ENCODE measurements around the gene GNG14. TPM values are rescaled to one million over a fixed set of nuclear protein-coding genes. Genes with fewer than 3 reads are reported as not detected.
"Not testable (repeated sequence)": the region's sequence is repeated elsewhere in the genome, so short reads cannot be mapped to it uniquely, and the experiment has no call there.

The GNG14 gene
- polyA plus RNA-seq, 4 donors, result not detected

DNA sequence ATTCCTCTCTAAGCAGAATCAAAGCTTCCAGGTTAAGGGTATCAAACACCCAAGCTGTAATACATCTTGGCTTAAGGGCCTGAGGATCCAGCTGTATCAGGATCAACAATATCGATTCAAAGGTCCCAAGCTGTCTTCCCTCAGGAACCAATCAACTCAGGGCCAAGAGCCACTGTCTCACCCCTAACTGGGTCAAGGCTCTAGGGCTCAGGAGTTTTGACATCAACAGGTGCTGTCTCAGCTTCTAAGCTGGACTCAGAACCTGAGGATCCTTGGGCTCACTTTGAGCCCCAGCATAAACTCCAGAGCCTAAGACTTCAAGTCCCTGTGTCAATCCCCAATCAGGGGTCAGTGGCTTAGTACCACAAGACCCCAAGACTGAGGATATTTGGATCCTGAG, 7.7 kb downstream of the GNG14 start:
- WGBS, 3 donors, result 35 to 64% (median 56%) methylated on average over 1 of the region's 1 CpG
- H3K27ac ChIP-seq (ENCODE audit: low read depth in 1 of 3, low read length in 2 of 3), result no peak overlapping the region

DNA sequence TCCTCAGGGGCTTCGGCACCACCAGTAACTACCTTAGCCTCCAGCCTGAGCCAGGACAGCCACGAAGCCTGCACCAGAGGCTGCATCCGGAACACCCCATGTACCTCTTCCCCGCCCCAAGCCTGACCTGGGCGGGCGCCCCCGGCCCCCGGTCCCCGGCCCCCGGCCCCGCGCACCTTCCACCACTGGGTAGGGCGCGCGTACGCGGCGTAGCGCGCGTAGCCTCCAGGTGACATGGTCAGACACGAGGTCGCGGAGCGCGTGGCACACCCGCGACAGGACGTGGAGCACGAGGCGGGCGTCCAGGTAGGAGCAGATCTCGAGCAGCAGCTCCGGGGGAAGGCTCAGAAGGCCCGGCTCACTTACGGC, 8.2 kb downstream of the GNG14 start:
- Histone ChIP-seq H3K4me1 (ENCODE audit: control insufficient read depth in 3 of 3, insufficient read depth in 2 of 3, low read depth in 1 of 3, low read length in 2 of 3) (peaks cover 0 to 4% (median 3%) of the 10 kb centered on the region in 3 donors), H3K9me3 (ENCODE audit: control insufficient read depth in 2 of 2, insufficient read depth in 1 of 2, low read depth in 1 of 2, low read length in 1 of 2) (no peaks in the 10 kb centered on the region), H3K36me3 (ENCODE audit: control insufficient read depth in 3 of 3, insufficient read depth in 2 of 3, low read depth in 1 of 3, low read length in 3 of 3) (peaks cover 0 to 47% (median 2%) of the 10 kb centered on the region in 3 donors), H3K27me3 (ENCODE audit: control insufficient read depth in 3 of 3, insufficient read depth in 3 of 3, low read length in 3 of 3) (no peaks in the 10 kb centered on the region), H3K4me3 (ENCODE audit: low read depth in 1 of 3, low read length in 3 of 3) (peak overlapping the region; percentile 60 to 97 (median 74)), H3K27ac (ENCODE audit: low read depth in 1 of 3, low read length in 2 of 3) (peak overlapping the region in 1 of 3 donors; percentile 95)
- WGBS, 3 donors, result 3 to 4% (median 4%) methylated on average over 25 to 36 of the region's 36 CpGs
- DNase-seq, result no peak
- no peak for FAIRE-seq

More for the DNA sequence above, 7.7 kb downstream of the GNG14 start:
- H3K36me3 ChIP-seq (ENCODE audit: control insufficient read depth in 3 of 3, insufficient read depth in 2 of 3, low read depth in 1 of 3, low read length in 3 of 3), result peaks cover 0 to 43% (median 0%) of the 10 kb centered on the region in 3 donors
- DNase-seq, result no peak
- no peaks in the 10 kb centered on the region for H3K27me3 ChIP-seq (ENCODE audit: control insufficient read depth in 3 of 3, insufficient read depth in 3 of 3, low read length in 3 of 3)
- H3K4me1 ChIP-seq (ENCODE audit: control insufficient read depth in 3 of 3, insufficient read depth in 2 of 3, low read depth in 1 of 3, low read length in 2 of 3), result peaks cover 0 to 4% (median 3%) of the 10 kb centered on the region in 3 donors
- no peak for FAIRE-seq
- no peaks in the 10 kb centered on the region for H3K9me3 ChIP-seq (ENCODE audit: control insufficient read depth in 2 of 2, insufficient read depth in 1 of 2, low read depth in 1 of 2, low read length in 1 of 2)
- H3K4me3 ChIP-seq (ENCODE audit: low read depth in 1 of 3, low read length in 3 of 3), result peak overlapping the region in 1 of 3 donors; percentile 97

DNA sequence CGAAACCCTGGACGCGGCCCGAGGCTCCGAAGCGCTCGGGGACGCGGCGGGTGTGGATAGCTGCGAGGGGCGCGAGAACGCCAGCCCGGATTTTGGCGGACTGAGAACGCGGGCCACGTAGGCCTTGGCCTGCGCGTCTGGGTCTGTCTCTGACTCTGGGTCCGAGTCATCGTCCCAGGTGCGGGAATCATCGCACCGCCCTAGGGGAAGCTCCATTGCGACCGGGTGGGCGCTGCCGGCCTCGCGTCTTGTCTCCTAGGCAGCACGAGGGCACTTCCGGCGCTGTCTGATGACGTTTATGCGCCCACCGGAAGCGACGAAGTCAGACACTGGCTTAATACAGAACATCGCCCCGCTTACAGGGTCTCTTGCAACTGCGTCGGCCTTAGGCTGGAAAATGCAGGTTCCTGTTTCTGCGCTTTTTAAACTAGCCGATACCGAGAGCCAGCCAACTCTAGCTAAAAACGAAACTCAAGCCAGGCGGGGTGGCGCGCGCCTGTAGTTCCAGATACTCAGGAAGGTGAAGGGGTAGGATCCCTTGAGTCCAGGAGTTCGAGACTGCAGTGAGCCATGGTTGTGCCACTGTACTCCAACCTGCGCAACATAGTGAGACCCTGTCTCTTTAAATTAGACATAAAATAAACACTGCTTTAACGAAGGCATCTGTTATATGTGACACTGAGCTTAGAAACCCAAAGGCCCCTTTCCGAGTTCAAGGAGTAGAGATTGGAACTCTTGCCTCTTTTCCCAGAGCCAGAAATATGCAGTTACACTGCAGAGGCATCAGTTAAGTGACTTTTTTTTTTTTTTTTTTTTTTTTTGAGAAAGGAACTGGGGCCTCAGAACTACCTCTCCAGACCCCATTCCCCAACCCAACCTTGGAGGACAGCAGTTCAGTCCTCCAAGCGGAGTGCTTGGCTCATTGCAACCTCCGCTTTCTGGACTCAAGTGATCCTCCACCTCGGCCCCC, 8.9 kb downstream of the GNG14 start, which contains the start of gene FBXW9:
Gene FBXW9 (minus strand): TSS at position 266 of the 970 bp plus-strand sequence. CDS start 50 bp downstream, at position 216.
- H3K4me1 ChIP-seq (ENCODE audit: control insufficient read depth in 3 of 3, insufficient read depth in 2 of 3, low read depth in 1 of 3, low read length in 2 of 3), result peaks cover 0 to 4% (median 3%) of the 10 kb centered on the region in 3 donors
- H3K27ac ChIP-seq (ENCODE audit: low read depth in 1 of 3, low read length in 2 of 3), result peak within 1 kb of the TSS; percentile 74 to 95 (median 90)
- H3K27me3 ChIP-seq (ENCODE audit: control insufficient read depth in 3 of 3, insufficient read depth in 3 of 3, low read length in 3 of 3), result no peaks in the 10 kb centered on the region
- H3K4me3 ChIP-seq (ENCODE audit: low read depth in 1 of 3, low read length in 3 of 3), result peak within 1 kb of the TSS; percentile 60 to 97 (median 74)
- 5 to 6% (median 6%) methylated on average over 59 of the region's 59 CpGs for WGBS, 3 donors
- H3K36me3 ChIP-seq (ENCODE audit: control insufficient read depth in 3 of 3, insufficient read depth in 2 of 3, low read depth in 1 of 3, low read length in 3 of 3), result peaks cover 0 to 47% (median 7%) of the 10 kb centered on the region in 3 donors
- no peaks in the 10 kb centered on the region for H3K9me3 ChIP-seq (ENCODE audit: control insufficient read depth in 2 of 2, insufficient read depth in 1 of 2, low read depth in 1 of 2, low read length in 1 of 2)
- FAIRE-seq (no peak), DNase-seq (peak; percentile 90 to 97)

DNA sequence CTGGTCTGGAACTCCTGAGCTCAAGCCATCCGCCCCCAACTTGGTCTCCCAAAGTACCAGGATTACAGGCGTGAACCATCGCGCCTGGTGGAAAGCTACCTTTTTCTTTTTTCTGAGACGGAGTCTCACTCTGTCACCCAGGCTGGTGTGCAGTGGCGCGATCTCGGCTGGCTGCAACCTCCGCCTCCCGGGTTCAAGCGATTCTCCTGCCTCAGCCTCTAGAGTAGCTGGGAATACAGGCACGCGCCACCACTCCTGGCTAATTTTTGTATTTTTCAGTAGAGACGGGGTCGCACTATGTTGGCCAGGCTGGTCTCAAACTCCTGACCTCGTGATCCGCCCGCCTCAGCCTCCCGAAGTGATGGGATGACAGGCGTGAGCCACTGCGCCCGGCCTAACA, 9.6 kb downstream of the GNG14 start:
- WGBS, 3 donors, result 96 to 98% (median 97%) methylated on average over 19 to 22 of the region's 22 CpGs
- DNase-seq; H3K4me1 ChIP-seq (ENCODE audit: control insufficient read depth in 3 of 3, insufficient read depth in 2 of 3, low read depth in 1 of 3, low read length in 2 of 3); H3K27me3 ChIP-seq (ENCODE audit: control insufficient read depth in 3 of 3, insufficient read depth in 3 of 3, low read length in 3 of 3); FAIRE-seq; H3K9me3 ChIP-seq (ENCODE audit: control insufficient read depth in 2 of 2, insufficient read depth in 1 of 2, low read depth in 1 of 2, low read length in 1 of 2); H3K4me3 ChIP-seq (ENCODE audit: low read depth in 1 of 3, low read length in 3 of 3): not testable (repeated sequence)
- Histone ChIP-seq H3K27ac (ENCODE audit: low read depth in 1 of 3, low read length in 2 of 3) (peak overlapping the region in 1 of 3 donors; percentile 95), H3K36me3 (ENCODE audit: control insufficient read depth in 3 of 3, insufficient read depth in 2 of 3, low read depth in 1 of 3, low read length in 3 of 3) (peaks cover 0 to 52% (median 7%) of the 10 kb centered on the region in 3 donors)

DNA sequence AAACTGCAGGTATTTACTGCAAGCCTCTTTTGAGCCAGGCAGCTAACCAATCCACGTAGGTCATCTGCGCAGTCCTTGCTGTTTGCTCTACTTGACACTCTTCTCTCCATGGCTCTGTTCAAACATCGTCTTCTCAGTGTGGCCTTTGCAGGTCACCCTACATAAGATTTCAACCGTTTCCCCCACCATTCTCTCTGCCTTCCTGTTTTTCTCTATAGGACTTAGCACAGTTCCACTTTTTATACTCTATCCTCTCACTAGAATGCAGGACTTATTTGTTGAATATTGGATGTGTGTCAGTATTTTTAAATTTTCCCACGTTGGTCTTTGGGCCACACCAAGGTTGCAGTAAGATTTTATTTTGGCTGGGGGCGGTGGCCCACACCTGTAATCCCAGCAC, 10.3 kb downstream of the GNG14 start:
- WGBS, 3 donors, result 77 to 85% (median 79%) methylated on average over 6 of the region's 6 CpGs
- DNase-seq (no peak), FAIRE-seq (no peak)
- no peaks in the 10 kb centered on the region for H3K9me3 ChIP-seq (ENCODE audit: control insufficient read depth in 2 of 2, insufficient read depth in 1 of 2, low read depth in 1 of 2, low read length in 1 of 2)
- H3K4me3 ChIP-seq (ENCODE audit: low read depth in 1 of 3, low read length in 3 of 3), result no peak overlapping the region
- no peak overlapping the region for H3K27ac ChIP-seq (ENCODE audit: low read depth in 1 of 3, low read length in 2 of 3)
- peaks cover 0 to 59% (median 10%) of the 10 kb centered on the region in 3 donors for H3K36me3 ChIP-seq (ENCODE audit: control insufficient read depth in 3 of 3, insufficient read depth in 2 of 3, low read depth in 1 of 3, low read length in 3 of 3)
- peaks cover 0 to 4% (median 3%) of the 10 kb centered on the region in 3 donors for H3K4me1 ChIP-seq (ENCODE audit: control insufficient read depth in 3 of 3, insufficient read depth in 2 of 3, low read depth in 1 of 3, low read length in 2 of 3)
- no peaks in the 10 kb centered on the region for H3K27me3 ChIP-seq (ENCODE audit: control insufficient read depth in 3 of 3, insufficient read depth in 3 of 3, low read length in 3 of 3)

DNA sequence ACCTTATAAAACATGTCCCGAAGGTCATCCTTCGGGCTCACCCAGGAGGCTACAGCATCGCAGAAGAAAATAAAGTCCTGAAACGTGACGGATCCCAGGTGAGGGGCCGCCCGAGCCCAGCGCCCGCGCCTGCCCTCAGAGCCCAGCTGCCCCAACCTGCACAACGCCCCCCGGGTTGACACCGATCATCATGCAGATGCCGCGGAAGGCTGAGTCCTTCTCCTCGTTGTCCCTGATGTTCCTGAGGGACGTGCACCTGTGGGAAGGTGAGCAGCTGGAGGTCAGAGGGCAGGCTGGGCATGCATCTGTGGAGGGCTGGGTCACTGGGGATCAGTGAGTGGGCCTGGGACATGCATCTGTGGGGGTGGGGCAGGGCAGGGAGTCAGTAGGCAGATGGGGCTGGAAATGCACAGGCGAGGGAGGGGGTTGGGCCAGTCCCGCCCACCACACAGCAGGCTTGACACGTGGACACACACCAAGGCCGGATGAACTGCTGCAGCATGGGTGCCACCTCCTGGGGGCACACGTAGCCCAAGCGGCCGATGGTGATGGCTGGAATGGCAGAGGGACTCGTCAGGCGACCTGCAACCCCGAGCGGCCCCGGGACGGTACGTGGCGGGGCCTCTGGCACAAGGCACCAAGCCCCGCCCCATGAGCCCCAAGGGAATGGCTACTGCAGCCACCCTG, 13.9 kb downstream of the GNG14 start:
- DNase-seq (no peak), FAIRE-seq (no peak)
- peaks cover 0 to 4% (median 0%) of the 10 kb centered on the region in 3 donors for H3K4me1 ChIP-seq (ENCODE audit: control insufficient read depth in 3 of 3, insufficient read depth in 2 of 3, low read depth in 1 of 3, low read length in 2 of 3)
- H3K4me3 ChIP-seq (ENCODE audit: low read depth in 1 of 3, low read length in 3 of 3), result no peak overlapping the region
- 89 to 92% (median 91%) methylated on average over 21 to 33 of the region's 33 CpGs for WGBS, 3 donors
- no peaks in the 10 kb centered on the region for H3K9me3 ChIP-seq (ENCODE audit: control insufficient read depth in 2 of 2, insufficient read depth in 1 of 2, low read depth in 1 of 2, low read length in 1 of 2)
- H3K27ac ChIP-seq (ENCODE audit: low read depth in 1 of 3, low read length in 2 of 3), result no peak overlapping the region
- H3K36me3 ChIP-seq (ENCODE audit: control insufficient read depth in 3 of 3, insufficient read depth in 2 of 3, low read depth in 1 of 3, low read length in 3 of 3), result peaks cover 11 to 91% (median 20%) of the 10 kb centered on the region in 3 donors
- no peaks in the 10 kb centered on the region for H3K27me3 ChIP-seq (ENCODE audit: control insufficient read depth in 3 of 3, insufficient read depth in 3 of 3, low read length in 3 of 3)

DNA sequence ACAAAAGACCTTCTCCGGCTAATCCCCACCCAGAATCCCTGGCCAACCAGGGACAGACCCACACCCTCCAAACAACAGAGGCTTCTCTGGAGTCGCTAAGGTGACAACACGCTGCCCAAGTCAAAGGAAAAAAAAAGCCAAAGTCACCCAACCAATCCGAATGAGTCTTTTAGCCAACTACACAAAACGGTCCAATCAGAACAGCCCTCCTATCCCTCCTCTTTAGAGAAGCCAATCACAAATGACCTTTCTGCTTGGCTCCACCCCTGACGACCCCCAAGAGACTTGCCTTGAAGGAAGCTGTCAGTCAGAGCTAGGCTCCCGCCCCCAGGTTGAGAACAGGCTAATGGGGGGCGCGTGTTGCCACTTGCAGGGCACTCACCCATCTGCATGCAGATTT, 15.2 kb downstream of the GNG14 start:
- Histone ChIP-seq H3K4me3 (ENCODE audit: low read depth in 1 of 3, low read length in 3 of 3) (no peak overlapping the region), H3K36me3 (ENCODE audit: control insufficient read depth in 3 of 3, insufficient read depth in 2 of 3, low read depth in 1 of 3, low read length in 3 of 3) (peaks cover 11 to 96% (median 23%) of the 10 kb centered on the region in 3 donors), H3K27me3 (ENCODE audit: control insufficient read depth in 3 of 3, insufficient read depth in 3 of 3, low read length in 3 of 3) (no peaks in the 10 kb centered on the region), H3K4me1 (ENCODE audit: control insufficient read depth in 3 of 3, insufficient read depth in 2 of 3, low read depth in 1 of 3, low read length in 2 of 3) (no peaks in the 10 kb centered on the region), H3K27ac (ENCODE audit: low read depth in 1 of 3, low read length in 2 of 3) (no peak overlapping the region), H3K9me3 (ENCODE audit: control insufficient read depth in 2 of 2, insufficient read depth in 1 of 2, low read depth in 1 of 2, low read length in 1 of 2) (no peaks in the 10 kb centered on the region)
- DNase-seq, result no peak
- 69 to 85% (median 79%) methylated on average over 9 of the region's 9 CpGs for WGBS, 3 donors
- FAIRE-seq, result no peak

DNA sequence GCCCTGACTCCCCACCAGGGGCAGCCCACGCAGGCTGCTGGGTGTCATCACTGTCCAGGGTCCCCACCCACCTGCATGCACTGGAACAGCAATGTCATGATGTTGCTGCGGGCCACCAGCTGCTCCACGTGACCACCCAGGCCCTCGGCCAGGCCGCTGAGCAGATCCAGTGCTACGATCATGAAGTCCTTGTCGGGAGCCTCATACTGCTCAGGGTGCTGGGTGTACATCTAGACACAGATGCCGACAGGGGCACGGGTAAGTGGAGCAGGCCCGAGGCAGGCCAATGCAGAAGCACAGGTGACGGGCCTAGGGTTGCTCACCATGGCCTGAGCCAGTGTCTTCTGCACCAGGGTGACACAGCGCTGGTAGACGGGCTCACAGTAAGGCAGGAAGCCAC, 17.4 kb downstream of the GNG14 start:
- no peak overlapping the region for H3K4me3 ChIP-seq (ENCODE audit: low read depth in 1 of 3, low read length in 3 of 3)
- 93 to 95% (median 94%) methylated on average over 13 of the region's 13 CpGs for WGBS, 3 donors

More for the DNA sequence above, 17.4 kb downstream of the GNG14 start:
- DNase-seq (no peak), FAIRE-seq (no peak)
- Histone ChIP-seq H3K36me3 (ENCODE audit: control insufficient read depth in 3 of 3, insufficient read depth in 2 of 3, low read depth in 1 of 3, low read length in 3 of 3) (peaks cover 11 to 98% (median 36%) of the 10 kb centered on the region in 3 donors), H3K27ac (ENCODE audit: low read depth in 1 of 3, low read length in 2 of 3) (no peak overlapping the region), H3K4me1 (ENCODE audit: control insufficient read depth in 3 of 3, insufficient read depth in 2 of 3, low read depth in 1 of 3, low read length in 2 of 3) (no peaks in the 10 kb centered on the region), H3K9me3 (ENCODE audit: control insufficient read depth in 2 of 2, insufficient read depth in 1 of 2, low read depth in 1 of 2, low read length in 1 of 2) (no peaks in the 10 kb centered on the region), H3K27me3 (ENCODE audit: control insufficient read depth in 3 of 3, insufficient read depth in 3 of 3, low read length in 3 of 3) (no peaks in the 10 kb centered on the region)

Measured in small intestine (tissue), 7 donors.